ENCODE data around the gene ZNF20.

The ZNF20 gene

DNA sequence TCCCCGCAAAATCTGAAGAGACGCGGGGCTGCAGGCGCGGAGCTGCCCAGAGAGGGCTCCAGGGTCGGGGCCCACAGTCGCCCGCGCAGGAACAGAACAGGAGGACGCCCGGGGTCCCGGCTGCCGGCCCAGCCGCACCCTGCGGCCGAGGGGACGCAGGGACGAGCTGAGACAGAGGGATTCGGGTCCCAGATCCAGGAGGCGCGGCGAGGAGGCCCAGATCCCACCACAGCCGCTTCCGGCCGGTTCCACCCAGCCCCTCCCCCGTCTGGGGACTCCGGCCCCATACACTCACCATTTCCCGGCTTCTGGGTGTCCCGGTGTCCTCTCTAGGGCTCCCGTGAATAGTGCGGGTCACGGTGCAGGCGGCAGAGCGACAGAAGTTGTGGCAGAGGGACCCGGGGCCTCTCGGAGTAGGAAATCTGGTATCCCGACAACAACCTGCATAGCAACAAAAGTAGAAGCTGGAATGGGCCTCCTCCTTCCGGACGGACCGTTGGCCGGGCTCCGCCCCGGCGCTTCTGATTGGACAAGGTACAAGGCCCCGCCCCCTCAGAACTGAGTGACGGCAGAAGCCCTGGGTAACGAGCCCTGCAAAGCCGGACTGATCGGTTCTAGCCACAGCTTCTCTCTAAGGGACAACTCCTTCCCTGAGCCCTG lies at the start of gene ZNF20:
ZNF20 (minus strand) TSS at position 466 of the 660 bp plus-strand sequence; CDS start at position 298, 168 bp downstream.
- in situ Hi-C loops (cut with MboI; ENCODE audit: low pct_unique_long_range_greater_than_20kb, low sequenced_read_pairs): no loop called here
- DNase-seq: peak; percentile 96

DNA sequence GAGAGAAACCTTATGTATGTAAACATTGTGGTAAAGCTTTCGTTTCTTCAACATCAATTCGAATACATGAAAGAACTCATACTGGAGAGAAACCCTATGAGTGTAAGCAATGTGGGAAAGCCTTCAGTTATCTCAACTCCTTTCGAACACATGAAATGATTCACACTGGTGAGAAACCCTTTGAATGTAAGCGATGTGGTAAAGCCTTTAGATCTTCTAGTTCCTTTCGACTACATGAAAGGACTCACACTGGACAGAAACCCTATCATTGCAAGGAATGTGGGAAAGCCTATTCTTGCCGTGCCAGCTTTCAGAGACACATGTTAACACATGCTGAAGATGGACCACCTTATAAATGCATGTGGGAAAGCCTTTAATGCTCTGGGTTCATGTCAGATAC lies 47.5 kb upstream of the ZNF20 start:
- peak; percentile 31 for DNase-seq
- in situ Hi-C loops (cut with MboI; ENCODE audit: low pct_unique_long_range_greater_than_20kb, low sequenced_read_pairs): no loop called here

DNA sequence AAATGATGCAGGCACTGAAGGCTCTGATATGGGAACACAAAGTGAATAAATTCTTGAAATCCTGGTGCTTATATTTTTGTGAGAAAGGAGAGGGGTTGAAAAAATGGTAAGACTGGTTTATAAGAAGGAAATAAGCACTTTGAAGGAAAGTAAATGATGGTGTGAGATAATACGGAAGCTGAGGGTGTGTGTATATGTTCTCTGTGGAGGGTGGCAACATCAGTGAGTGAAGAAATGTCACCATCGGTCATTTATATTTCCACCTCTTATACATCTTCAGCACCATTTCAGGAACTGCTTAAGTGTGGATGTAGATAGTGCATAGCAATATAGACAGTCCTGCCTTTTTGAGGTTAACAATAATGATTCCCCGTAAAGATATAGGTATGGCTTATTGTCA lies 40.2 kb upstream of the ZNF20 start:
- in situ Hi-C loops (cut with MboI; ENCODE audit: low pct_unique_long_range_greater_than_20kb, low sequenced_read_pairs): no loop called here
- DNase-seq: no peak

DNA sequence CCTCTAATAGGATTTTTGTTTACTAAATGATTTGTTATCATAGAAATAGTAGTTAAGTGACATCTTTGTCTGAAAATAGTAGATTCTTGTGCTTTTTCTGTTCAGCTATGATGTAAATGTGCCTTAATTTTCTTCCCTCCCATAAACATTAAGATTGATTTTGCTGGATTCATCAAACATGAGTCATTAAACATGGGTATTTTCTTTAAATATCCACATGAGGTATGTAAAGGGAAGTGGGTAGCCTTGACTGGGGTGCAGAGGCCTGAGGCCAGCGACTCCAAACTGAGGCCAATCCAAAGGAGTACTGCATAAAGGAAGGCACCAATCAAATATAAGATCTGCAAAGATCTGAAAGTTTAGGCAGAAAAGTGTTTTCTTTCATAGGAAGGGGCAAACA lies 26.5 kb upstream of the ZNF20 start:
- DNase-seq: no peak
- in situ Hi-C loops (cut with MboI; ENCODE audit: low pct_unique_long_range_greater_than_20kb, low sequenced_read_pairs): no loop called here

DNA sequence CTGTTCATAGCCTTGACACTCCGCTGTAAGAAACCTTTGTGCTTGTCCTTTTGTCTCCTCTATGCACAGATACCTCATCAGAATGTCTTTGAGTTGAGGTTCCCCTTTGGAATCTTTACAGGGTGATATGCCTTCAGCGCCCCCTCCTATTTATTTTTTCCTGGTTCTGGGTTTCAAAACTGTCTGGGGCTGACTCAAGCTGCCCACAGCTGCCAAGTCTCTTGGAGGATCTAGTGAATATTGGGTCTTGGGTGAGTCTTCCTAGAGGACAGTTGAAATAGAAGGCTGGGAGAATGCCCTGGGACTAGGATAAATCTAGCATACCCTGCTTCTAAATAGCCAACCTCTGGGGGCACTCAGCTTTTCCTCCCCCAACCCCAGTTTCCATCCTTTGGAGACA lies 23.7 kb upstream of the ZNF20 start:
- DNase-seq: peak; percentile 39
- in situ Hi-C loops (cut with MboI; ENCODE audit: low pct_unique_long_range_greater_than_20kb, low sequenced_read_pairs): no loop called here

DNA sequence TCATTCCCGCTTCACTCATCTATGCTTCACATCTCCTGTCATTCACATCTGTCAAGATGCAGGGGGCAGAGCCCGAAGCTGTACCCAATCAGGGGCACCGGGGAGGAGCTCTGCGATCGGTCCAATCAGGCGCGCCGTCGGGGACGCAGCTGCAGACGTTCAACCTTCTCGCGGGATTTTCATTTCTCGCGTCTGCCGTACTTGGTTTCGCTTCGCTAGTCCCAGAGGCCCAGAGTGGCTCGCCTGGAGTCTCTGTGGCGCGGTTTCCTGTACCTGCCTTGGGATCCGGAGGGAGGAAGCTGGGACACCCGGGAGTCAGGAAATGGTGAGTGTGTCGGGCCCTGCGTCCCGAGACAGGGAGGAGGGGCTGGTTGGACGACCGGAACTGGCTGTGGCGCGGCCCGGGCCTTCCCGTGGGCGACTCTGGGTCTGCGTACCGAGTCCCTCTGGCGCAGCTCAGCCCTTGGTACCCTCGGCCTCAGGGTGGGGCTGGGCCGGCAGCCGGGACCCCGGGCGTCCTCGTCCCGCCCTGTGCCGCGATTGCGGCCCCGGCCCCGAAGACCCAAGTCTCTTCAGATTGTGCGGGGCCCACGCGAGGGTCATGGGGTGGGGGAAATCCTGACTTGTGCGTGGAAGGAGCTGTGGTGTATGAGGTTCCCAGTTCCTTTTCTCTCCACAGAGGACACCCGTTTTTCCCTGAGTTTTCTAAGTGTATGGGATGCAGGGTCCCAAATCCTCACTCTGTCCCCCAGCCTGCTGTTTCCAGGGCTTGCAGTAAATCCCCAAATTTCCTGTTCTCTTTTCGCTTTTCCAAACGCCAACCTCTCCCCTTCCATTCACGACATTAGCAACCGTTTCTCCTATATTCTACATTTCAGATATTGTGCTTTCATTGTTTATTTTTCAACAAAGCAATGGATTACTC lies 23.0 kb upstream of the ZNF20 start, which contains the start of gene ZNF136:
ZNF136 (plus strand) TSS at position 215 of the 925 bp plus-strand sequence; CDS start at position 323, 108 bp downstream.
- DNase-seq: peak; percentile 93
- in situ Hi-C loops (cut with MboI; ENCODE audit: low pct_unique_long_range_greater_than_20kb, low sequenced_read_pairs): no loop called here

DNA sequence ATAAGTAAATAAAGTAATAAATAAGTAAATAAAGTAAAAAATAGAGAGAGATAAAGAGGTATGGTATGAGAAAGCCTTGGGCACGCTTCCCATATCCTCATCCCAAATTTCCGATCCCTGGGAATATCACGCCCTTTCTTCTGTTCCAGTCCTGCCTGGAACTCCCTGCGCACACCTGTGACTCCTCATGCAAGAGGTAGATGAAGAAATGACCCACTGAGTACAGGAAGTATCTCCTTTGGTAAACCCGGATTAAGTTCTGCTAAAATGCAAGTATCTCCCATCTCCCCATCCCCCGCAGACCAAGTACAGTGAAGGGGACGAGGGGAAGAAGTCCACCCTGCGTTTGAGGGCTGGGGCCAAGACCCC lies 22.3 kb upstream of the ZNF20 start:
- in situ Hi-C loops (cut with MboI; ENCODE audit: low pct_unique_long_range_greater_than_20kb, low sequenced_read_pairs): no loop called here
- no peak for DNase-seq

DNA sequence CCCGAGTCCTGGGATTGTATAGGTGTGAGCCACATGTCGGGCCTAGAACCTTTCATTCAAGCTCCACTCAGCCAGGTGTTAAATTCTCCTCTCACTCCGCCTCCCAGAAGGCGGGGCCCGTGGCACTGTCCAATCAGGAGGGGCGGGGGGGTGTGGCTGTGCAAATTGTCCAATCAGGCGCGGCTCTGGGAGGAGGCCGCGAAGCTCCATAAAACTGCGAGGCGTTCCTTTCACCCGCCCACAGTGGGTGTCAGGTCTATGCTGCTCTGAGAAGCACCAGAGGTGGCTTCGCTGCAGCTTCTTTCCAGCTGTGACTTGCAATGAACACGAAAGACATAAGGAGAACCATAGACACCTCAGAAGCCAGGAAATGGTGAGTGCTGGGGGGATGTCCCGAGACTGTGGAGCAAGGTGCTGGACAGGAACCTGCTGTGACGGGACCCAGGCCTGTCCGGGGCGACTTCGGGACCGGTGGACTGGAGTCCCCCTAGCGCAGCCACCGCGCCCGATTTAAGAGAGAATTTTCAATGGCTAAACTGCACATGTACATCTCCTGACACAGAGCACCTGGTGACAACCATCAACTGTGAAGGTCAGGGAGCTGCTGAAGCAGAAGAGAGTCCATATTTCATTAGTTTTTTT lies 19.7 kb upstream of the ZNF20 start:
- in situ Hi-C loops (cut with MboI; ENCODE audit: low pct_unique_long_range_greater_than_20kb, low sequenced_read_pairs): no loop called here
- DNase-seq: no peak

DNA sequence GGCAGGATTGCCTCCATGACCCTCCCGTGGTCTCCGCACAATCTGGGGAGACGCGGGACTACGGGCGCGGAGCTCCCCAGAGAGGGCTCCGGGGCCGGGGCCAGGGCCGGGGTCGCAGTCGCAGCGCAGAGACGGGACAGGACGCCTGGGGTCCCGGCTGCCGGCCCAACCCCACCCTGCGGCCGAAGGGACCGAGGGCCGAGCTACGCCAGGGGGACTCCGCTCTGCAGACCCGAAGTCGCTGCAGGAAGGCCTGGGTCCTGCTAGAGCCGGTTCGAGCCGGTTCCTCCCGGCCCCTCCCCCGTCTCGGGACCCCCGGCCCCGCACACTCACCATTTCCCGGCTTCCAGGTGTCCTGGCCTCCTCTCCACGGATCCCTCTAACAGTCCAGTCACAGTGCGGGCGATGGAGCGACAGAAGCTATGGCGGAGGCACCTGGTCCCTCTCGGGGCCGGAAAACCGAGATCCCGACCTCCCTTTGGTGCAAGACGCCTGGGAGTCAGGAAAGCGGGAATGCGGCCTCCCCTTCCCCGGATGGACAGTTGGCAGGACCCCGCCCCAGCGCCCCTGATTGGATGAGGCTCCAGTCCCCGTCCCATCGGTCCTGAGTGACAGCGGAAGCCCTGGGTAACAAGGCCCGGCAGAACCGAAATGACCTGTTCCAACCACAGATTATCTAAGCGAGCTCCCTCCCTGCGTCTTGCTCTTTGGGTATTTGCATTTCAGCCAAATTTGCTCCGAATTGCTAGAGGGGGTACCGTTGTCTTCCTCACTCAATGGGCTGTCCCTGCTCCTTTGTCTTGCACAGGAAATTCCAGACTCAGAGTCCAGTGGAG lies 16.3 kb upstream of the ZNF20 start, which contains the start of gene ZNF625:
ZNF625 (minus strand) TSS at position 512 of the 836 bp plus-strand sequence; CDS start at position 336, 176 bp downstream.
- no peak for DNase-seq
- in situ Hi-C loops (cut with MboI; ENCODE audit: low pct_unique_long_range_greater_than_20kb, low sequenced_read_pairs): no loop called here

DNA sequence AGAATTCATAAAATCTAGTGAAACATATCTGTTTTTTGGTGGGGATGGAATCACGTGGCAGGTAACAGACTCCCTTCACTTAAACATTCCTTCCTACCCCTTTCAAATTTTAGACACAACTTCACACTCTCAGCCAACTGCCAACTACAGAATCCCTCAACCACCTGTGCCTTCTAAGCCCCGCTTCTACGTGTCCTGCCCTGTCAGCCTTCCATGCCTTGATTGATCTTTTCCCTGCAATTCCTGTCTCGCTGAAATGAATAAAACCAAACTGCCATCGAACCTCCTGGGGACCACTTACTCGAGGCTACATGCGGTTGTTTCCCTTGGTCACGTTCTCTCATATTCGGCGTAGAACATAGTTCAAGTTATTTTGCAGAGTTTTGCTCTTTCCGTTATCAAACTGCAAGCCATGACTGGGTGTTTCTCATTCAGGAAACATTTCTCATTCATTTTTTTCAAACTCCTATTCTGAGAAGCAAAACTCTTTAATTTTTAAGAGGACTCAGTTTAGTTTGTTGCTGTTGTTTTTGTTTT lies 15.2 kb upstream of the ZNF20 start:
- in situ Hi-C loops (cut with MboI; ENCODE audit: low pct_unique_long_range_greater_than_20kb, low sequenced_read_pairs): no loop called here
- DNase-seq: no peak

DNA sequence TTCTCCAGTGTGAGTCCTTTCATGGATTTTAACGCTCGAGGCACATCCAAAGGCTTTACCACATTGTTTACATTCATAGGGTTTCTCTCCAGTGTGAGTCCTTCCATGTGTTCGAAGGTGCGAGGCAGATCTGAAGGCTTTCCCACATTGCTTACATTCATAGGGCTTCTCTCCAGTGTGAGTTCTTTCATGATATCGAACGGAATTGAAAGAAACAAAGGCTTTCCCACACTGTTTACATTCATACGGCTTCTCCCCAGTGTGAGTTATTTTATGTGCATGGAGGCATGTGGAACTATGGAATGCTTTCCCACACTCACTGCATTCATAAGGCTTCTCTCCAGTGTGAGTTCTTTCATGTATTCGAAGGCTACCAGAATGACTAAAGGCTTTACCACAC lies 5.2 kb upstream of the ZNF20 start:
- no peak for DNase-seq
- in situ Hi-C loops (cut with MboI; ENCODE audit: low pct_unique_long_range_greater_than_20kb, low sequenced_read_pairs): no loop called here

DNA sequence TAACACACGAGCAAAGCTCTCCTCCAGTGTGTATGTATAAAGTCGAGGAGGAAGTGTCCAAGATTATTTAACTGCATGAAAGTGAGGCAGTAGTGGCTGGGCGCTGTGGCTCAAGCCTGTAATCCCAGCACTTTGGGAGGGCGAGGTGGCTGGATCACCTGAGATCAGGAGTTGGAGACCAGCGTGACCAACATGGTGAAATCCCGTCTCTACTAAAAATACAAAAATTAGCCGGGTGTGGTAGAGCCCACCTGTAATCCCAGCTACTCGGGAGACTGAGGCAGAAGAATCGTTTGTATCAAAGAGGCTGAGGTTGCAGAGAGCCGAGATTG lies 1.2 kb upstream of the ZNF20 start:
- in situ Hi-C loops (cut with MboI; ENCODE audit: low pct_unique_long_range_greater_than_20kb, low sequenced_read_pairs): no loop called here

DNA sequence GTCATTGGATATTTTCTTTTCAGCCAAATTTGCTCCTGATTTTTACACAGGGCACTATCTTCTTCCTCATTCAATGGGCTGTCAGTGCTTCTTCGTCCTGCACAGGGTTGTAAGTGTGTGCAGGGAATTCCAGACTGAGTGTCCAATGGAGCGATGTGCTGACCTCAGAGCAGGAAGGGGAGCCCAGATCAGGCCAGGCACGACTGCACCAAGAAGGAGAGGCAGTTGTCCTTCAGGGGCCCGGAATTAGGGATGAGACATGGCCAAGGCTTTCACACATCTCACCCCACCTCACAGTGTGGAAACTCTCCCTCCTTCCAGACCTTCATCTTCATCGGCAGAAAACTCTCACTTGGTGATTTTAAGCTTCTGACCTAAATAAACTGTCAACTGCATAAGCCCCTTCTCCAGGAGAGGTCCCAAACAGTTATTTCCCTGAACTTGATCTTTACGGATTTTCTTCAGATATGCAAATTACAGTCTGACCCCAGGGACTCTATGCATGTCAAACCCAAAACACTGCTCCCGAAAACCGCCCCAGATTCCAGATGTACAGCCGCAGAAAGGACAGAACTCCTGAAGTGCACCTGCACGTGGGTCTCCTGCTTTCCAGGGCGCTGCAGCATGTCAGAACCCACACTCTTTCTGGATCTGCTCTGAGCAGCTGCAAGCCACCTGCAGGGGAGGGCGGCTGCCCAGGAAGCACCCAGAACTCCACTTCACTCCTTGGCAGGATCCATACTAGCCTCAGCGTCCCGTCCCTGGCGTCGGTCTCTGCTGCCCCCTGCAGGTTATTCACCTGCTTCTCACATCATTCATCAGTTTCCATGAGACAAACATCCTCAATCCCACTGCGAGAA lies 625 bp upstream of the ZNF20 start:
- in situ Hi-C loops (cut with MboI; ENCODE audit: low pct_unique_long_range_greater_than_20kb, low sequenced_read_pairs): no loop called here
- DNase-seq: peak; percentile 93

More for the DNA sequence above, 1.2 kb upstream of the ZNF20 start:
- no peak for DNase-seq

DNA sequence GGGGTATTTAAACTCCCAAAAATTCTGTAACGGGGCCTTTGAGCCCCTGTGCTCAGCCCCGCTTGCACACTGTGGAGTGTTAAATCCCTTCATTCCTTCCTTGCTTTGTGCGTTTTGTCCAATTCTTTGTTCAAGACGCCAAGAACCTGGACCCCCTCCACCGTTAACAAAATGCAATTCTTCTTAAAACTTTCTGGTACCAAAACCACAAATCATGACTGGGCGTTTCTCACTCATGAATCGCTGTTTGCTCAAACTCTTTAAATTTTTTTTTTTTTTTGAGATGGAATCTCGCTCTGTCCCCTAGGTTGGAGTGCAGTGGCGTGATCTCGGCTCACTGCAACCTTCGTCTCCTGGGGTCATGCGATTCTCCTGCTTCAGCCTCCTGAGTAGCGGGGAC lies 881 bp downstream of the ZNF20 start:
- in situ Hi-C loops (cut with MboI; ENCODE audit: low pct_unique_long_range_greater_than_20kb, low sequenced_read_pairs): no loop called here
- DNase-seq: peak; percentile 15

DNA sequence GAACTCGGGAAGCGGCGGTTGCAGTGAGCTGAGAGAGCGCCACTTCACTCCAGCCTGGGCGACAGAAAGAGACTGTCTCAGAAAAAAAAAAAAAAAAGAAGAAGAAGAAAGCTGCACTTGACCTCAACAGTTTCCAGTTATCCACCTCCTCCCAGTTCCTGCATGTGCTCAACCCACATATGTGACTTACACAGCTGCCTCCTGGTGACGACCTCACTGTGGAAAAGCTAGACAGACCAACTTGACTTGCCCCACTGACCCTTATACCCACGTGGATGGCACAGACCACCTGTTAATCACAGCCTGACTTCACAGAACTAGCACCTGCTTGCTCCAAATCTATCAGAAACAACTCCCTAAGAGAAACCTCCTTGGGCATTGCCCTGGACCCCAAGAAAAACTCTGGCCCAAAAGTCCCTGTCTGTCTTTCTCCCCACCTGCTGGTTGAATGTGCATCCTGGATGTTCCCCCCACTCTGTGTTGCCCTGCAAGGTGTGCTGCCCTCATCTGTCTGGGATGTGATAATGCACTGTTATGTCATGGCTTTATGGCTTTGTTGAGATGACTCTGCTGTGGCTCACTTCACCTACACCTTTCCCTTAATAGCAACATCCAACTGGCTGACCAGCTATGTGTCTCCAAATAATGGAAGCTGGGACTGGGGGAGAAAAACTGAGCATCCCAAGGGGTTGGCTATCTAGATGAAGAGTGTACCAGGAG lies 2.8 kb downstream of the ZNF20 start:
- peak; percentile 23 for DNase-seq
- in situ Hi-C loops (cut with MboI; ENCODE audit: low pct_unique_long_range_greater_than_20kb, low sequenced_read_pairs): no loop called here

DNA sequence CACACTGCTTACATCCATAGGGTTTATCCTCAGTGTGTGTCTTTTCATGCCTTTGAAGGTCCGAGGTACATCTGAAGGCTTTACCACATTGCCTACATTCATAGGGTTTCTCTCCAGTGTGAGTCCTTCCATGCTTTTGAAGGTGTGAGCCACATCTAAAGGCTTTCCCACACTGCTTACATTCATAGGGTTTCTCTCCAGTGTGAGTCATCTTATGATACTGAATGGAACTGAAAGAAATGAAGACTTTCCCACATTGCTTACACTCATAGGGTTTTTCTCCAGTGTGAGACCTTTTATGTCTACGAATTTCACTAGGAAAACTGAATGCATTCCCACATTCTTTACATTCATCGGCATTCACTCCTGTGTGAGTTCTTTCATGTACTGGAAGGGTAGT lies 7.1 kb downstream of the ZNF20 start:
- in situ Hi-C loops (cut with MboI; ENCODE audit: low pct_unique_long_range_greater_than_20kb, low sequenced_read_pairs): no loop called here
- DNase-seq: peak; percentile 19

DNA sequence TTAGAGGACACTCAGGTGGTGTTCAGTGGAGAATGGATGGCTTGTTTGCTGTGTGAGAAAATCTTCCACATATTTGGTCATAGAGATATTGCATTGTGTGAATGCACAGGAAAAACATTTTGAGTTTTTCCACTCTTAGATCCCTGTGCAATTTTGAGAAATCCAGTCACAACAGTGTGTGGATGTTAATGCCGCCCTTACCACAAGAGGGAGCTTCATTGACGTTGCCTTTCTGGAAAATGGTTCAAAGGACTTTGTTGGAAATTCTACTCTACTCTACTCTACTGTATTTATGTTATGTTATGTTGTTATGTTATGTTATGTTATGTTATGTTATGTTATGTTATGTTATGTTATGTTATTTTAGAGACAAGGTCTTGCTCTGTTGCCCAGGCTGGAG lies 13.4 kb downstream of the ZNF20 start:
- DNase-seq: peak; percentile 19
- in situ Hi-C loops (cut with MboI; ENCODE audit: low pct_unique_long_range_greater_than_20kb, low sequenced_read_pairs): no loop called here

All from KBM-7 (cell line).